Measurements from ENCODE around the gene TINAGL1. TPM values are rescaled to one million over a fixed set of nuclear protein-coding genes. Genes with fewer than 3 reads are reported as not detected.

Gene TINAGL1, protein sequence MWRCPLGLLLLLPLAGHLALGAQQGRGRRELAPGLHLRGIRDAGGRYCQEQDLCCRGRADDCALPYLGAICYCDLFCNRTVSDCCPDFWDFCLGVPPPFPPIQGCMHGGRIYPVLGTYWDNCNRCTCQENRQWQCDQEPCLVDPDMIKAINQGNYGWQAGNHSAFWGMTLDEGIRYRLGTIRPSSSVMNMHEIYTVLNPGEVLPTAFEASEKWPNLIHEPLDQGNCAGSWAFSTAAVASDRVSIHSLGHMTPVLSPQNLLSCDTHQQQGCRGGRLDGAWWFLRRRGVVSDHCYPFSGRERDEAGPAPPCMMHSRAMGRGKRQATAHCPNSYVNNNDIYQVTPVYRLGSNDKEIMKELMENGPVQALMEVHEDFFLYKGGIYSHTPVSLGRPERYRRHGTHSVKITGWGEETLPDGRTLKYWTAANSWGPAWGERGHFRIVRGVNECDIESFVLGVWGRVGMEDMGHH
- total RNA-seq, result 1.6 and 3.2 TPM in 2 replicates

DNA sequence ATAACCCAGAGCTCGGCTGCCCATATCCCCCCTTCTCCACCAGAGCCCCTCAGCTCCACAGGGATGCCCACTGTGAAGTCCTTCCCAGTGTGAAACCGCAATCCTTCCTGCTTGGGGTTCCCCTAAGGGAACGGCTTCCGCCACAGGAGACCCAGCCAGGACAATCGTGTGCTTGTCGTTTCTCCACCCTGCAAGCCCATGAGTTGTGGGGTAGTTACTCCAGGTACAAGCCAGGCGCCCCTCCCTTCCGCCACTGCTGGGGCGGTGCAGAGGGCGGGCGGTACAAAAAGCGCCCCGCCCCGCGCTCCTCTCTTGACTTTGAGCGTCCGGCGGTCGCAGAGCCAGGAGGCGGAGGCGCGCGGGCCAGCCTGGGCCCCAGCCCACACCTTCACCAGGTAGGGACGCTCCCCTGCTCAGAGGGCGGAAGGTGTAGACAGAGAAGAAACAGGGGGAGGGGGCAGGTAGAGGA, at the start of gene TINAGL1:
Gene TINAGL1 (plus strand): TSS at position 315 of the 469 bp plus-strand sequence. CDS start 634 bp downstream, outside the sequence.

GRCh38 chr1:31617218-31617915, 41.1 kb downstream of the TINAGL1 start, which contains the start of gene HCRTR1:
Gene HCRTR1 (plus strand): TSS chr1:31617689. CDS start chr1:31619193, 1,504 bp downstream.

Other genes starting within 250 kb of the TINAGL1 start
- gene FABP3, start 203.4 kb upstream of the TINAGL1 start, total RNA-seq, result 146 and 154 TPM in 2 replicates
- gene SERINC2, start 163.3 kb upstream of the TINAGL1 start, total RNA-seq, result 4.9 and 8.5 TPM in 2 replicates
- not detected in 2 replicates for gene HCRTR1, start 41.2 kb downstream of the TINAGL1 start, total RNA-seq
- 85.5 and 94.8 TPM in 2 replicates for gene PEF1, start 68.4 kb downstream of the TINAGL1 start, total RNA-seq
- 240 and 317 TPM in 2 replicates for gene COL16A1, start 127.5 kb downstream of the TINAGL1 start, total RNA-seq
- gene ADGRB2, start 187.8 kb downstream of the TINAGL1 start, total RNA-seq, result 4.6 and 6.2 TPM in 2 replicates
- 49.1 and 51.1 TPM in 2 replicates for gene SPOCD1, start 239.5 kb downstream of the TINAGL1 start, total RNA-seq

Measured in hair follicle dermal papilla cell (primary cell).